Mesenchymal stem cell (in vitro differentiated cells and primary cell): ENCODE data around the gene COL23A1.

Source experiments
- DNase-seq: peaks from one replicate; pipeline ENCODE4 v3.0.0-alpha.2; 2013
- H2AFZ ChIP-seq: one replicate; pipeline ENCODE4 v1.6.1; 2013; ENCODE audit warnings: low read depth, mild to moderate bottlenecking, control low read depth, inconsistent platforms, low read length, moderate library complexity
- H2AK5ac ChIP-seq: 2 replicates; pipeline ENCODE4 v1.6.1; 2013; ENCODE audit warnings: low read length, moderate library complexity, mild to moderate bottlenecking, inconsistent platforms; ENCODE audit not compliant: severe bottlenecking
- H2BK120ac ChIP-seq: one replicate; pipeline ENCODE4 v1.6.1; 2013; ENCODE audit warnings: low read depth, mild to moderate bottlenecking, inconsistent platforms, low read length, moderate library complexity
- H2BK12ac ChIP-seq, 2 experiments: one replicate each; pipeline ENCODE4 v1.6.1; 2013; ENCODE audit warnings: inconsistent platforms in 2 of 2, low read length in 2 of 2, mild to moderate bottlenecking in 2 of 2, moderate library complexity in 2 of 2, control low read depth in 1 of 2
- H2BK15ac ChIP-seq: one replicate; pipeline ENCODE4 v1.6.1; 2013; ENCODE audit warnings: mild to moderate bottlenecking, low read depth, inconsistent platforms; ENCODE audit not compliant: poor library complexity, severe bottlenecking
- H2BK5ac ChIP-seq: 2 replicates; pipeline ENCODE4 v1.6.1; 2013; ENCODE audit warnings: low read depth, mild to moderate bottlenecking, low read length, control low read depth, inconsistent platforms; ENCODE audit not compliant: poor library complexity, severe bottlenecking
- H3K14ac ChIP-seq, 2 experiments: one replicate each; pipeline ENCODE4 v1.6.1; 2013; ENCODE audit warnings: inconsistent platforms in 2 of 2, low read length in 2 of 2, control low read depth in 1 of 2, mild to moderate bottlenecking in 1 of 2, moderate library complexity in 1 of 2
- H3K18ac ChIP-seq, 2 experiments: one replicate each; pipeline ENCODE4 v1.6.1; 2013; ENCODE audit warnings: inconsistent platforms in 2 of 2, low read length in 2 of 2, control low read depth in 1 of 2, low read depth in 1 of 2, mild to moderate bottlenecking in 1 of 2
- H3K23ac ChIP-seq, 2 experiments: one replicate each; pipeline ENCODE4 v1.6.1; 2013; ENCODE audit warnings: inconsistent platforms in 2 of 2, low read length in 2 of 2, mild to moderate bottlenecking in 2 of 2, moderate library complexity in 2 of 2, control low read depth in 1 of 2
- H3K27ac ChIP-seq: 2 replicates; pipeline ENCODE4 v1.5.1; 2013; ENCODE audit warnings: mild to moderate bottlenecking, moderate library complexity, low read length, control low read depth, inconsistent platforms; ENCODE audit not compliant: poor library complexity, severe bottlenecking
- H3K27me3 ChIP-seq, 2 experiments: 2 replicates each; pipeline versions ENCODE4 v1.6.1 to v1.7.0; 2013; ENCODE audit warnings: low read length in 2 of 2, mild to moderate bottlenecking in 2 of 2, moderate library complexity in 2 of 2, control low read depth in 1 of 2, inconsistent platforms in 1 of 2; ENCODE audit not compliant: control insufficient read depth in 1 of 2, insufficient read depth in 1 of 2
- H3K36me3 ChIP-seq, 2 experiments: 2 replicates each; pipeline versions ENCODE4 v1.6.1 to v1.7.0; 2013; ENCODE audit warnings: low read length in 2 of 2, control low read depth in 1 of 2, inconsistent platforms in 1 of 2, low read depth in 1 of 2, mild to moderate bottlenecking in 1 of 2; ENCODE audit not compliant: insufficient read depth in 2 of 2, control insufficient read depth in 1 of 2
- H3K4ac ChIP-seq, 2 experiments: one replicate each; pipeline ENCODE4 v1.6.1; 2013; ENCODE audit warnings: inconsistent platforms in 2 of 2, low read length in 2 of 2, mild to moderate bottlenecking in 2 of 2, moderate library complexity in 2 of 2, control low read depth in 1 of 2, low read depth in 1 of 2
- H3K4me1 ChIP-seq: 2 replicates; pipeline ENCODE4 v1.6.1; 2013; ENCODE audit warnings: low read depth, low read length, control low read depth; ENCODE audit not compliant: control insufficient read depth, insufficient read depth
- H3K4me2 ChIP-seq: 2 replicates; pipeline ENCODE4 v1.6.1; 2013; ENCODE audit warnings: low read length, mild to moderate bottlenecking, inconsistent platforms; ENCODE audit not compliant: poor library complexity, severe bottlenecking
- H3K4me3 ChIP-seq, 2 experiments: 2 replicates each; pipeline versions ENCODE4 v1.5.1 to v1.7.0; 2013; ENCODE audit warnings: low read length in 2 of 2, mild to moderate bottlenecking in 2 of 2, control low read depth in 1 of 2, low read depth in 1 of 2; ENCODE audit not compliant: insufficient read depth in 1 of 2
- H3K79me1 ChIP-seq: replicated peaks from 2 replicates; pipeline ENCODE4 v1.6.1; 2013; ENCODE audit warnings: mild to moderate bottlenecking, control low read depth, low read length, inconsistent platforms; ENCODE audit not compliant: poor library complexity, severe bottlenecking
- H3K9ac ChIP-seq: 2 replicates; pipeline ENCODE4 v1.7.0; 2013; ENCODE audit warnings: mild to moderate bottlenecking, low read length, moderate library complexity
- H3K9me3 ChIP-seq: 2 replicates; pipeline ENCODE4 v1.7.0; 2013; ENCODE audit warnings: mild to moderate bottlenecking, low read length; ENCODE audit not compliant: control insufficient read depth
- H4K8ac ChIP-seq: one replicate; pipeline ENCODE4 v1.6.1; 2013; ENCODE audit warnings: inconsistent platforms, mild to moderate bottlenecking, low read length, moderate library complexity
- H4K91ac ChIP-seq: one replicate; pipeline ENCODE4 v1.6.1; 2013; ENCODE audit warnings: mild to moderate bottlenecking, low read length, inconsistent platforms
- WGBS: methylation state at CpG from one replicate; pipeline ENCODE4 v1.1.7; 2013; ENCODE audit warnings: mixed read lengths; 5-methylcytosine and 5-hydroxymethylcytosine counted together

The COL23A1 gene

DNA sequence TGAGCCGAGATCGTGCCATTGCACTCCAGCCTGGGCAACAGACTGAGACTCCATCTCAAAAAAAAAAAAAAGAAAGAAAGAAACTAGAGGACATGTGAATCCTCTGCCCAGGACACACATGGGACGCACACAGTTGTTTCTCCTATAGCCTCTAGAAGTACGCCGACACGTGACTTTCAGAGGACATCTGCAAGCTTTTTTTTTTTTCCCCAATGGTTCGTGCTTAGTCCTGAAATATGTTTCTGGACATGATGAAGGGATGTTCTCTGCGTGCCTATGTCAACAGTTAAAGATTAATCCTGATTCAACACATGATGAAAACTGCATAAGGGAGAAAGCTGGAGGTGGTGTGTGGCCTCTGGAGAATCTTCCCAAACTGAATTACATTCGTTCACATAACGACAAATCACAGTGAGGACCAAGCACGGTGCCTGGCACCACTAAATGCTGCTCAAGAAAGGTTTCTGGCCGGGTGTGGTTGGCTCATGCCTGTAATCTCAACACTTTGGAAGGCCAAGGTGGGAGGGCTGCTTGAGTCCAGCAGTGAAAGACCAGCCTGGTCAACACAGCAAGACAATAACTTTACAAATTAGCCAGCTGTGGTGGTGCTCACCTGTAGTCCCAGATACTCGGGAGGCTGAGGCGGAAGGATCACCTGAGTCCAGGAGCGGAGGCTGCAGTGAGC is 9.8 kb downstream of the COL23A1 start:
- no peak overlapping the region for H3K27ac ChIP-seq
- H3K4ac ChIP-seq: no peak overlapping the region
- H3K4me1 ChIP-seq: peaks cover 2% of the 10 kb centered on the region
- H2BK5ac ChIP-seq: no peak overlapping the region
- no peak overlapping the region for H3K14ac ChIP-seq
- H2BK15ac ChIP-seq: no peak overlapping the region
- H3K4me2 ChIP-seq: no peak overlapping the region
- H2BK120ac ChIP-seq: no peak overlapping the region
- no peak overlapping the region for H4K8ac ChIP-seq
- H2AK5ac ChIP-seq: no peak overlapping the region
- no peak overlapping the region for H3K23ac ChIP-seq
- no peak overlapping the region for H3K9ac ChIP-seq
- H3K4me3 ChIP-seq: no peak overlapping the region
- no peak overlapping the region for H4K91ac ChIP-seq
- no peaks in the 10 kb centered on the region for H3K79me1 ChIP-seq
- peaks cover 9 to 34% of the 10 kb centered on the region in 2 experiments for H3K27me3 ChIP-seq
- DNase-seq: no peak
- H2AFZ ChIP-seq: no peak overlapping the region
- H3K36me3 ChIP-seq: no peaks in the 10 kb centered on the region
- H3K18ac ChIP-seq: no peak overlapping the region
- no peaks in the 10 kb centered on the region for H3K9me3 ChIP-seq
- WGBS: 88% methylated on average over 15 of the region's 15 CpGs
- H2BK12ac ChIP-seq: no peak overlapping the region

DNA sequence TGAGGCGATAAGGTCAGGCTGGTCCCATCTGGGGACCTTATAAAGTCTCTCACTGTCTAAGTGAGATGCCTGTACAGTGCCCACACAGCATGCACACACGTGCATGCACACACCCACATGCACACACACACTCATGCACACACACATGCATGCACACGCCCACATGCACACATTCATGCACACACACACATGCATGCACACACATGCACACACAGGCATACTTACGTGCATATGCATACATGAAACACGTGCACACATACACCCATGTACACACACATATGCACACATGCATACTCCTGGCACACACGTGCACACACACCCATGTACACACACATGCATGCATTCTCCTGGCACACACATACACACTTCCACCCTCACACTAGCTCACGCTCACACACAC is 12.2 kb downstream of the COL23A1 start:
- H4K8ac ChIP-seq: no peak overlapping the region
- no peak overlapping the region for H3K4me2 ChIP-seq
- no peak overlapping the region for H2AFZ ChIP-seq
- no peak overlapping the region for H3K18ac ChIP-seq
- no peak overlapping the region for H3K4ac ChIP-seq
- no peak overlapping the region for H3K4me3 ChIP-seq
- H3K36me3 ChIP-seq: no peaks in the 10 kb centered on the region
- no peak overlapping the region for H2BK120ac ChIP-seq
- H3K27me3 ChIP-seq: peaks cover 9 to 36% of the 10 kb centered on the region in 2 experiments
- H2BK12ac ChIP-seq: no peak overlapping the region
- peaks cover under 1% of the 10 kb centered on the region for H3K9me3 ChIP-seq
- peaks cover 2% of the 10 kb centered on the region for H3K4me1 ChIP-seq
- no peaks in the 10 kb centered on the region for H3K79me1 ChIP-seq
- WGBS: 85% methylated on average over 7 of the region's 7 CpGs
- no peak overlapping the region for H2BK15ac ChIP-seq
- H3K27ac ChIP-seq: no peak overlapping the region
- H3K9ac ChIP-seq: no peak overlapping the region
- DNase-seq: no peak
- H4K91ac ChIP-seq: no peak overlapping the region
- no peak overlapping the region for H2BK5ac ChIP-seq
- no peak overlapping the region for H3K14ac ChIP-seq
- no peak overlapping the region for H2AK5ac ChIP-seq
- no peak overlapping the region for H3K23ac ChIP-seq

DNA sequence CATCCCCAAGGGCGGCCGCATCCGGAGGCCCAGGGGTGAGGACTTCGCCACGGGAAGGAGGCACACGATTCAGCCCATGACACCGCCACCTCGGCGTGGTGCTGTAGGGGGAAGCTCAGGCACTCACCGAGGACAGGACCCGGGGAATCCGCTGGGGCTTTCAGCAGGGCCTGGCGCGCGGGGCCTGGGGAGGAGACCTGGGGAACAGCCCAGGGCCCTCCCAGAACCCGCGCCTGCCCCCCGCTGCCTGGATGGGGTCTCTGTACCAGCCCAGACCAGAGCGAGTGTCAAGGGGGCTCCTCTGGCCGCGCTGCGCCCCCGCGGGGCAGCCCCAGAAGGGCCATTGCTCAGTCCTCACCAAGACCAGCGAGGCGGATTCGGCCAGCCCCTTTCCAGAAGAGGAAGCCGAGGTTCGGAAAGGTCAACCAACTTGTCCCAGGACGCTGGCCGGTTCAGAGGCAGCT is 12.8 kb downstream of the COL23A1 start:
- no peak overlapping the region for H2AK5ac ChIP-seq
- no peak overlapping the region for H3K9ac ChIP-seq
- H2BK5ac ChIP-seq: no peak overlapping the region
- no peak overlapping the region for H3K14ac ChIP-seq
- peaks cover 2% of the 10 kb centered on the region for H3K4me1 ChIP-seq
- H2BK12ac ChIP-seq: no peak overlapping the region
- H3K27me3 ChIP-seq: peaks cover 9 to 36% of the 10 kb centered on the region in 2 experiments
- H3K23ac ChIP-seq: no peak overlapping the region
- peaks cover 6% of the 10 kb centered on the region for H3K9me3 ChIP-seq
- no peaks in the 10 kb centered on the region for H3K79me1 ChIP-seq
- no peak overlapping the region for H3K27ac ChIP-seq
- no peak overlapping the region for H4K91ac ChIP-seq
- no peaks in the 10 kb centered on the region for H3K36me3 ChIP-seq
- 25% methylated on average over 31 of the region's 31 CpGs for WGBS
- H2AFZ ChIP-seq: no peak overlapping the region
- no peak for DNase-seq
- no peak overlapping the region for H4K8ac ChIP-seq
- H2BK120ac ChIP-seq: no peak overlapping the region
- no peak overlapping the region for H3K18ac ChIP-seq
- no peak overlapping the region for H3K4me2 ChIP-seq
- no peak overlapping the region for H3K4me3 ChIP-seq
- H3K4ac ChIP-seq: no peak overlapping the region
- no peak overlapping the region for H2BK15ac ChIP-seq

DNA sequence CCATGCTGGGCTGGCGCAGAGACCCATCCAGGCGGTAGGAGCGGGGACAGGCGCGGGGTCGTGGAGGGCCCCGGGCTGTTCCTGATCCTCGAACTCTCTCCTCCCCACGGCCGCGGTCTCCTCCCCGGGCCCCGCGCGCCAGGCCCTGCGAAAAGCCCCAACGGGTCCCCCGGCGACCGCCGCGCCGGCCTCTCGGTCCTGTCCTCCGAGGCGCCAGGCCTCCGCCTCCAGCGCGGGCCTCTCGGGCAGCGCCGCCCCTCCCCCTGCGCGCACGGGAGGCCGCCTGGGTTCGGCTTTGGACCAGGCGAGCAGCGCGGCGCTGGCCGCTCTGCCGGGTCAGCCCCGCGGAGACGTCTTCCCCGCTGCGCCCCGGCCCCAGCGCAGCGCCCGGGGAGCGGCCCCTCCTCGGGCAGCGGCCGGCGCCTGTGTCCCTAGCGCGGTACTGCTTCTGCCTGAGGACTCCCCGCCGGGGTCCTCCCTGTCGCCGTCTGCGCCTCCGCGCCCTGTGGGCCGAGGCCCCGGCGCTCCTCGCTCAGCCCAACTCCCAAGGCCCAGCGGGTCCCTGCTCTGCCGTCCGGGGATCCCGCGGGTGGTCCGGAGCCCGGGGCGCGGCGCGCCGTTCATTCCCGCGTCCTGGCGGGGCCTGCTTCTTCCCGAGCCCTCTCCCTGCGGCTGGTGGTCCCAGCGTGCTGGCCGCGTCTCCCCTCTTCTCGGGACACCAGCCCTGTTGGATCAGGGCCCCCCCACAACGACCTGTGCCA is 13.4 kb downstream of the COL23A1 start:
- no peak for DNase-seq
- Histone ChIP-seq H2BK15ac (no peak overlapping the region), H3K4me3 (no peak overlapping the region), H3K27ac (no peak overlapping the region), H2AFZ (peak overlapping the region; percentile 39), H2AK5ac (no peak overlapping the region), H3K14ac (no peak overlapping the region), H3K27me3 (peaks cover 9 to 36% of the 10 kb centered on the region in 2 experiments), H2BK12ac (no peak overlapping the region), H2BK5ac (no peak overlapping the region), H4K8ac (no peak overlapping the region), H4K91ac (no peak overlapping the region), H3K4me2 (peak overlapping the region; percentile 43), H3K4me1 (peaks cover 2% of the 10 kb centered on the region), H3K79me1 (no peaks in the 10 kb centered on the region), H3K4ac (no peak overlapping the region), H3K23ac (no peak overlapping the region), H3K36me3 (no peaks in the 10 kb centered on the region), H3K9ac (no peak overlapping the region), H2BK120ac (no peak overlapping the region), H3K18ac (no peak overlapping the region), H3K9me3 (peaks cover 6% of the 10 kb centered on the region)
- 4% methylated on average over 63 of the region's 92 CpGs for WGBS
